Activated naive CD8-positive, alpha-beta T cell treated with anti-CD3 and anti-CD28 coated beads, Interleukin-2, amount 50 U/mL, for 16 hours (primary cell): ENCODE results near the gene PITRM1.
"Not testable (repeated sequence)": the region's sequence is repeated elsewhere in the genome, so short reads cannot be mapped to it uniquely, and the experiment has no call there.

Experiments used
- DNase-seq: peaks from one replicate; pipeline ENCODE4 v3.0.0-alpha.2; 2020; ENCODE audit warnings: low read depth, low spot score

Gene PITRM1

DNA sequence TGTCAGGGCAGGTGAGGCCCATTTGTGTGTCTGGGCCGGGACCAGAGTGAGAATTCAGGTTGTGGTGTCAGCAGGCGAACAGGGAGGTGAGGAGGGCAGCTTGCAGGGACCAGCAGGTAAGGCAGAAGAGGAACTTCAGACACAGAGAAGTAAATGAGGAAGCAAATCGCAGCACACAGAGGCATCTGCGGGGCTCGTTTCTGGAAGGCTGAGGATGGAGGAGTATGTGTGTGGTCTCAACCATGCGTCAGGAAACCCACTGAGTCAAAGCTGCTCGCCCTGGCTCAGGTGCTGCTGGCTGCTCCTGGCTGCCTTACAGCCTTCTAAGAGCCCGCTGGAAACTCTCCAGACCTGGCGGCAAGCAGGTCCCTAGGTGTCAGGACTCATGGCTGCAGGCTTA, 26.9 kb upstream of the PITRM1 start:
- no peak for DNase-seq

DNA sequence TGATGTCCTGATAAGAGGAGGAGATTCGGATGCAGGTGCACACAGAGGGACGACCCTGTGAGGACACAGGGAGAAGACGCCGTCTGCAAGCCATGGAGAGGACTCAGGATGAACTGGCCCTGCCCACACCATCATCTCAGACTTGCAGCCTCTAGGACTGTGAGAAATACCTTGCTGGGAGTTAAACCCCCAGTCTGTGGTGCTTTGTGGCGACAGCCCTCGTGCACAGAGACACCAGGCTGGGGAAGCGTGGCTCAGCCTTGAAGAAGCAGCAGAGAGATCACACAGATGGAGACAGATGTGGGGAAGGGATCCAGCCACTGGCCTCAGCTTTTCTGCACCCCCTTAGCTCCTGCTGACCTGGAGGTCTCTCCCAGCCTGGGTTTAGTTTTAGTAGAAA, 26.3 kb upstream of the PITRM1 start:
- DNase-seq, result no peak

DNA sequence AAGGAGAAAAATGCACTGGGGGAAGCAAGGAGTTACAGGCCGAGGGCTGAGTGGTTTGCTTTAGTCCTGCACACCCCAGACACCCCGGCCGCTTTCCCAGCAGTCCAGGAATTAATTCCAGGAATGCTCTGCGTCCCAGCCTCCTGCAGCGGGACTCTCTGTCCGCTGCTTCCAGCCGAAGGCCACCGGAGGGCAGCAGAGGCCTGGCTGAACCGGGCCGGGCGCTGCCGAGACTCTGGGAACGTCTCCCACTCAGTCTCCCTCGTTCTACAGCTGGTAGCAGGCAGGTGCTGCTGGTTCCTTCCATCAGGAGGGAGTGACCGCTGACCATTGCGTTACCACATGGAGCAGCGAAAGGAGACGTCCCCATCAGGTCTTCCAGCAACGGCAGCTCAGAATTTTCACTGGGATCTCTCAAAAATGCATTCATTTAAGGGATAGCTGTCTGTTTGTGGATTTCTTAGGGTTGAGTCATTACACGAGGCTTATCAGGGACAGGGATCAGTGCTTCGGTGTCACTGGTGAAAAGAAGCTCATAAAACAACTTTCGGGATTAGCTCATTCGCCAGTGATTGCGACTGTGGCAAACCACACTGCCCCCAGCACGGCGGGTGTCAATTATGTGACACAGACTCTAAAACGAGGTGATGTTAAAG, 24.9 kb upstream of the PITRM1 start:
- DNase-seq, result peak; percentile 17

DNA sequence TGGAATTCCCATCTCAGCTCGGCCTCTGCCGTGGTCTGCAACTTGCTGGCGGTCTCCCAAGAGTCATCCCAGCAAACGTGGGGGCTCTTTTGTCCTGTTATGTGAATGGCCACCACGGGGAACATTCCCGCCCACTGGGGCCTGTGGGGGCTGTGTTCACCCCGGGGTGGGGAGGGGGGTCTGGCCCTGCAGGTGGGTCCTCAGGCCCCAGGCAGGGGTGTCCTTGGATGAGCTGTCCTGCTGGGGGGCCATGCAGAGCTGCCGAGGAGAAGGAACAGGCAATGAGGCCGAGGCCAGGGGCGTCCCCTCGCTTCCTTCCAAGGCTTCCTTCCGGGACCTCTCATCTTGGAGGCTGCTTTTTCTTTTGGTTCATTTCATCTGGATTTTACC, 24.4 kb upstream of the PITRM1 start:
- DNase-seq, result no peak

DNA sequence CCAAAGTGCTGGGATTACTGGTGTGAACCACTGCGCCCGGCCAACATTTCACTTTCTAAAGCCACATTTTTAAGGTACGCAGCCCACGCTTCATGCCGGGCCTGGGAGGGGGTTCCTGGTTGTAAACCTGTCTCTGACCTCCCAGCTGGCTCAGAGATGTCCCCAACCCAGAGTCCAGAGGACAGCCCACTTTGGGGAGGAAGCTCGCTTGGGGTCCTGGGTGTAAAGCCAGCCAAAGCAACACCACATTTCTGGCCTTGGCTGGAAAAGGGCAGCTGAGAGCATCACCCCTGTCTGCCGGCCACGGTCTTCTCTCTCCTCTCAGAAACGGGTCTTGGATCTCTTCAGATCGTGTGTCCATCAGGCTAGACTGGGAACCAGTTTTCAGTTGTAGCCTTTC, 23.9 kb upstream of the PITRM1 start:
- DNase-seq, result no peak

DNA sequence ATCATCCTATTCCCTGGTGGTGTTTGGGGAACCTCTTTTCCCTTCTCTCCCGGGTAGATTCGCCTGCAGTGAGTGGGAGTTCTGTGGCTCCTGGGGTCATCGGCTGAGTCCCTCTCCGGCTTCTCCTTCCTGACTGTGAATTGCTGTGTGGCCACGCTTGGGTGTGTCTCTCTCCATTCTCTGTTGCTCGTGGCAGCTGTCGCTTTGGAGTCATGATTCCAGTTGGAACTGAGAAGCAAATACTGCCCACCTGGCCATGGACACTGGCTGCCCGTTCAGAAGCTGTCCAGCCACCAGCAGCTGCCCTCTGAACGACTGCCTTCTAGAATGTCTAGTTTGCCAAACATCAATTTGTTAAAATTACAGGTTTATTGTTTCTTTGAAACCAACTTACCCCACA, 23.1 kb upstream of the PITRM1 start:
- DNase-seq, result no peak

DNA sequence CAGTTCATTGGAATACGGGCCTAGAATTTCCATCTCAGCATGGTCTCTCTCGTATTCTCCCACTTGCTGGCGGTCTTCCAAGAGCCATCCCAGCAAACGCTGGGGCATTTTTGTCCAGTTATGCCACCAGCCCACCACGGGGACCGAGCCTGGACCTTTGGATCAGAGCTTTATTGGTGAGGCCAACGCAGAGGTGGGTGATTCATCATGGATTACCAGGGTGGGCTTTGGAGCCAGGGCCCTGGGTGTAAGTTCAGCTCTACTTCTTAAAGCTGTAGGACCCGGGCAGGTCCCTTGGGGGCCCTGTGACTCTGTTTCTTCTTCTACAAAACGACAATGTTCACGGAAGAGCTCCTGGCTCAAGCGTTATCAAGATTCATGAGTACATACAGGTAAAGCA, 22.7 kb upstream of the PITRM1 start:
- no peak for DNase-seq

DNA sequence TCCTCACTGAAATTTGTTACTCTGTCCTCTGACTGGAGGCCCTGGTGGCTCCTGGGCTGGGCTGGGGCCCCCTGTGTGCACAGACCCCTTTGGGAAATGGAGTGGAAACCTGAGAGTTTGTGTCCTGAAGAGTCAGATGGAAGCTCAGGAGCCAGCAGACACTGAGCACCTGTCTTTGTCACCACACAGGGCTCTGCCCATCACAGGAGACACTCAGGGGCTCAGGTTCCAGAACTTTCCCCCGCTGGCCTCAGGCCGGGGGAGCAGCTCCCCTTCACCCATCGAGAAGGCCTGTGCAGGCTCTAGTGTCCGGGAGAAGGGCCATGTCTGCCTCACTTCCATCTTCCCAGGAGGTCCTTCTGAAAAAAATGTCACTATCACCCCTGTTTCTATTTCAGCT, 22.3 kb upstream of the PITRM1 start:
- no peak for DNase-seq

DNA sequence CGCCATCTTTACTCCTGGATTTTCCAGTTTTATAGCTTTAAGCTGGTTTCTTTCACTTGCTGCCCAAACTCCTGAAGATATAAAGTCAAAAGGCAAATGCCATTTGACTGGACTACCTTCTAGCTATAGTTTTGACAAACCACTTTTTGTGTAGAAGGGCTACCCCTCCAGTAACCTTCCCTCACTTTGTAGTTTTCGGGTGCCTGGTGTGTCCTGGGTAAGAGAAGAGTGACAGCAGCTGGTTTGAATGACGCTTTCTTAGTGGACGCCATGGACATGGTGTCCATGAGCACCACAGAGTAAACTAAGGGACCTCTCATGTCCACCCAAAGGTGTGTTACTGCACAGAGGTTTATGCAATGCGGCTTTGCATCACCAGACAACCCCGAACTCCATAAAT, 21.2 kb upstream of the PITRM1 start:
- DNase-seq, result no peak

DNA sequence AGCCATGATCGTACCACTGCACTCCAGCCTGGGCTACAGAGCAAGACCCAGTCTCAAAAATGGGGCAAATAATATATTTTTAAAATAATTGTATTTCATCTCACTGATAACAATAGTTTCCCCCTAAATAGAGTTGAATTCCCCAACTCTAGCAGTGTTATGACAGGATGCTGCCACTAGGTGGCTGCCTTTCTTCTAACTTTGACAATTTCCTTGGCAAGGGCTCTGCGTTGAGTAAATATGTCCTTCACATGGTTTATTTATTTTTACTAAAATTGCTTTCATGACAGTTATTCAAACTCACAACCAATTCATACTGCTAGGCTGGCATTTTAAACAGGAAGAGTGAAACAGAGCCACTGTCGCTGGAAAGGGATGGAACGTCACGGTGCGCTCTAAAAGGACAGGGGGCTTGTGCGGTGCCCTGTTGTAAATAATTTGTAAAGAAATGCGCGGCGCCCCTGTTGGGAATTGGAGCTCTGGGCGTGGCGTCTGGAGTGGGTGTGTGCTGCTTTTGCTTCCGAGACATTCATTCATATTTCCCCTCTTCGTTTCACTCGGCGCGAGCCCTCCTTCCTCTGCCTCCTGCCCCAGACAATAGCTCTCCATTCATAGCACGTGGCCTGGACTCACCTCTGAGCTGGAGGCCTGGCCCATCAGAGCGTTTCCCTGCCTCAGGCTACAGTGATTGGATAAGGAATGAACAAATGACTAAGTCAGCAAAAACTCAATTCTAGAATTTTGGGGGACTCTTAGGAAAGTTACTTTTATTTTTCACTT, 20.5 kb upstream of the PITRM1 start:
- no peak for DNase-seq

DNA sequence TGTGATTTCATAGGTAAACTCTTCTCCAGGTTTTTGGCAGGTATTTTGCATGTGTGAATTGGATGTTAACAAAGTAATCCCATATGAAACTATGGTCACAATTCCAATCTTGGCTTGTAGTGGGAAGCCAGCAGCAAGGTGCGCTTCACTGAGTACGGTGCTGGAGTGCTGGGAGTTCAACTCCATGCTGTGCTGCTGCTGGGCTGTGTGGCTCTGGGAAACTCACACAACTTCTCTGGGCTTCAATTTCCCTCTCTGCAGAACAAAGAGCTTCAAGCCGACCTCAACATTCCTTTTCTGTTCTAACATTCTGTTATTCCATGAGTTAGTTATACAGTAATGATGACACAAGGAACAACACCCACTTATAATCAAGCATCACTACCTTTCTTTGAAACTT, 18.2 kb upstream of the PITRM1 start:
- no peak for DNase-seq

DNA sequence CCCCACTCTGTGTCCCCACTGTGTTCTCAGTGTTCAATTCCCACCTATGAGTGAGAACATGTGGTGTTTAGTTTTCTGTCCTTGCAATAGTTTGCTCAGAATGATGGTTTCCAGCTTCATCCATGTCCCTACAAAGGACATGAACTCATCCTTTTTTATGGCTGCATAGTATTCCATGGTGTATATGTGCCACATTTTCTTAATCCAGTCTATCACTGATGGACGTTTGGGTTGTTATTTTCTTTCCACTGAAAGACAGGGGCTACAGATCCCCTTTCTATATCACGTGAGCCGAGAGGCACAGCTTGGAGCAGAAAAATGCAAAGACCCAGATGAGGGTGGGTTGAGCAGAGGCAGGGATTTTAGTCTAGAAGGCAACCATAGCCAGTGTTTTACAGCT, 14.6 kb upstream of the PITRM1 start:
- not testable (repeated sequence) for DNase-seq

DNA sequence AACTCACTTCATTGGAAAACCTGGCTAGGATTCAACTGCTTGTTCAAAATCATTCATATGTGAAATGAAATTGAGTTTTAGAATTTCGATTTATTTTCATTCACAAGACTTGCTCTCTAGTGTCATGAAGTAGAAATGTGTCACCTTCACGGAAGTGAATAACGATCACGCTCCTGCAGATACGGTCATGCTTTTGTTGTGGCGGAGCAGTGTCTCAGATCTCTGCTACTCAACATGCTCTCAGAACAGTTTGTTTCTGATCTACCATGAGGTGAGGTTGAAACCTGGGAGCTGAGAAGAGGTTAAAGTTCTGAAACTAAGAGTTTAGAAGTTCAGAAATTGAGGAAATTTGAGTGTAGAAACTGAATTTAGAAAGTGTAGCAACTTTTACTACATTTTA, 13.8 kb upstream of the PITRM1 start:
- DNase-seq, result no peak

DNA sequence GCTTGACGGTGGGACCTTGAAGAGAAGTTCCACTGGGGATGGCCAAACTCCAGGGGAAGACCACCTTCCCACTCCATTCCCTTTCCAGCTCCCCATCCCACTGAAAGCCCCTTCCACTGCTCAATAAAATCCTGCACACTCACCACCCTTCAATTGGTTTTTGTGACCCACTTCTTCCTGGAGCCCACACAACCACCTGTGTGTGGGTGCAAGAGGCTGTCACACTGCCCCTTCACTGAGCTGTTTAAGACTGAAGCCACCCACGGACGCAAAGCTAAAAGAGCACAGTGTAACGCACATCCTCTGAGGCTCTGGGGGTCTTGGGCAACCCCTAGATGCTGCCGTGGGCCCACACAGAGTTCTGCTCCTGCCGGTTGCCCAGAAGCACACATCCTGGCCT, 12.8 kb upstream of the PITRM1 start:
- DNase-seq, result no peak

DNA sequence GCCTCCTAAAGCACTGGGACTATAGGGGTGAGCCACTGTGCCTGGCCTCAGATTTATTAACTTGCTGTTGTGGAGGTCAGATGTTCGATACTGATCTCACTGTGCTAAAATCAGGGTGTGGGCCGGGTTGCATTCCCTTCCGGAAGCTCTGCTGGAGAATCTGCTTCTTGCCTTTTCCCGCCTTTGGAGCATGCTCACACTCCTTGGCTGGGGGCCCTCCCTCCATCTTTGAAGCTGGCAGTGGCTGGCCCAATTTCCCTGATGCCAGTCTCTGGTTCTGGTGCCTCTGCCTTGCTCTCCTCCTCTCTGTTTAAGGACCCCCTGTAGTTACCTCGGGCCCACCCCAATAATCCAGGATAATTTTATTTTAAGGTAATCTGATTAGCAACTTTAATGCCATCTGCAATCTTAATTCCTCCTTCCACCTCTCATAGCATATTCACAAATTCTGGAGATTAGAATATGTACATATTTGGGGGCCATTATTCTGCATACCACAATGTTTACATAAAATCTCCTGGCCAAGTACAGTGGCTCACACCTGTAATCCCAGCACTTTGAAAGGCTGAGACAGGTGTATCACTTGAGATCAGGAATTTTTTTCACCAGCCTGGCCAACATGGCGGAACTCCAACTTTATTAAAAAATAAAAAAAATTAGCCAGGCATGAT, 7.9 kb upstream of the PITRM1 start:
- no peak for DNase-seq

DNA sequence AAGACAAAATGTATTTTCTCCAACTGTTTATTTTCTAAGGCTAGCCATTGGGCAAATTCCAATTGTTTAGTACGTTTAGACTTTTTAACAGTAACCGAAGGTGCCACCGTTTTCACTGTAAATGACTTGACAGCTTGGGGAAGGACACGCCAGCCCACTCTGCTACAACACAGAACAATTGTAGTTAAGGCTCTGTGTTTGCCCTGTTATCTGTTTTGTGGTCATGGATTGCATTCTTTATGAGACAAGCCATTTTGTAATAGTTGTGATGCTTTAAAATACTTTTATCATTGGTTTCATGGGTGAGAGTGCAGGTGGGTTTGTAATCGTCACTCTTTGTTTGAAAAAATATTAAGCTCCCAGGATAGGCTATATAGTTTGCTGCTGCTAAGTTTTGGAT, 6.6 kb upstream of the PITRM1 start:
- DNase-seq, result no peak

DNA sequence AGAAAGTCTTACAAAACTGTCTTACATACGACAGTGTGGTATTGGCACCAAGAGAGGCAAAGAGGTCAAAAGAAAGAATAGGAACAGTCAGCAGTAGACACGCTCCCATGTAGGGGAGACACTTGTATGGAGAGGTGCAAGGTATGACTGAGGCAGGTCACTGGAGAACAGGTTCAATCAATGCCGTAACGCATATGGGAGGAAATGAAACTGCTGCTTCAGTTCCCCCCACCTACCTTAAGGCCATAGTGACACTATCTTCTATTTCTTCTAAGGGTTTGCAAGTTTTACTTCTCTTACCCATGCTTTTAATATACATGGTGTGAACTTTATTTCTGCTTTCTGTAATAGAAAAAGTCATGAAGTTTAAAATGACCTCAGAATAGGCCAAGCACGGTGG, 5.5 kb upstream of the PITRM1 start:
- DNase-seq, result no peak

DNA sequence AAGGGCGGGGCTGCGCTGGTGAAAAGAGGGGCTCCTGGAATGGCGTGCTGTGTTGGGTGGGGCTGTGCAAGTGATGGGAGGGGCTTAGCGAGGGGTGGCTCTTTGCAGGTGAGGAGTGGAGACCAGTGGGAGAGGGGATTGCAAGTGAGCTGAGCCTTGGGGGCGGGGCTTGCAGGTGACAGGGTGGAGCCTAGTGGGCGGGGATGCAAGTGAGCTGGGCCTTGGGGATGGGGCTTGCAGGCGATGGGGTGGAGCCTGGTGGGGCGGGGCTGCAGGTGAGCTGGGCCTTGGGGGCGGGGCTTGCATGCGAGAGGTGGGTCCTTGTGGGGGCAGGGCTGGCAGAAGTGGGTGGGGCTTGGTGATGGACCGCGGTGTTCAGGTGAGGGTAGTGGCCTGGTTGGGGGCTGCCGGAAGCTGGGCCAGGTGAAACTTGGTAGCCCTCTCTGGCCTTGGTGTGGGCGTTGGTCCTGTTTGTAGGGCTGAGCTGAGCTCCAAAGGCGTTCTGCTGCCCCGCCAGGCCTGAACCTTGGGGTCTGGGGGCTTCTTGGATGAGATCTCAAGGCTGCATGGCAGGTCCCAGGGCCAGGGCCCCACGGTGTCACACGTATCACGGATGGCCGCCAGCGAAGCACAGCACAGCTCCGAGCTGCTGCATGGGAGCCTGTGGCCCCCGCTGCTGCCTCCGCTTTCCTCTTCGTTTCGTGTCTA, 743 bp upstream of the PITRM1 start:
- DNase-seq, result no peak

DNA sequence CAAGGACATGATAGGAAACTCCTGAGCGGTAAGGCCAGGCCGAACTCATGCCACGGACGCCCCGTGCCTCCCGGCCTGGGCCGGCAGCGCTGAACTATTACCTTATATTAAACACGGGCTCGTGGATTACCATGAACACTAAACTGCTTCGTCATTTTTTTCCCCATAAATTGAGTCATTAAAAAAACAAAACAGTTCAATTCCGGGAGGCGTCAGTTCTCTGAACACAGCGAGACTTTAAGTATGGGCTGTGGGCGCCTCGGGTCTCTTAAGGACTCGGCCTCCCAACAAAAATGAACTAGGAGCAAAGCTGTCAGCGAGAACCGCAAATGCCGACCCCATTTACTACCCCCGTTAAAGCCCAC, 519 bp downstream of the PITRM1 start:
- no peak for DNase-seq

DNA sequence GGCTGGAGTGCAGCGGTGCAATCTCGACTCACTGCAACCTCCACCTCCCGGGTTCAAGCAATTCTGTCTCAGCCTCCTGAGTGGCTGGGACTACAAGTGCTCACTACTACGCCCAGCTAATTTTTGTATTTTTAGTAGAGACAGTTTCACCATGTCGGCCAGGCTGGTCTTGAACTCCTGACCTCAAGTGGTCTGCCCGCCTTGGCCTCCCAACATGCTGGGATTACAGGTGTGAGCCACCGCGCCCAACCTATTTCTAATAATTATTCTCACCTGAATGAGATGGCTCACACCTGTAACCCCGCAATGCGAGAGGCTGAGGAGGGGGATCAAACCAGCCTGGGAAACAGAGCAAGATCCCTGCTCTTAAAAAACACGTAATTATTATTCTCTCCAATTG, 1.1 kb downstream of the PITRM1 start:
- DNase-seq, result not testable (repeated sequence)

DNA sequence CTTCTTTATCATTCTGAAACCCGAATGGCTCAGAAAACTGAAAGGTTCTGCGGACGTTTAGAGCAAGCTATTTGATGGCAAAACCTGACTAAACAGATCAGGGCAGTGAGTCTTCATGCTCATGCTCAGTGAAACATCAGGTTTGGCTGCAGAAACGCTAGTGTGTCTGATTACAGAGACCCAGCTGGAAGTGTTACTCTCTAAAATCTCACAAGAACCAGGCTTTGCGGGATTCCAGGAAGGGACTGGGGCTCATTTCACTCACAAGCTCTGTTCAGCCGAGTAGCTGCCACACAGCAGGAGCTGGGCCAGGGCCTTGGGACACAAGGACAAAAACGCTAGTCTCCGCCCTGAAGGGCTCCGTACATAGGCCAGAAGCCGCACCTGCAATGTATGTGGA, 2.9 kb downstream of the PITRM1 start:
- DNase-seq, result no peak

DNA sequence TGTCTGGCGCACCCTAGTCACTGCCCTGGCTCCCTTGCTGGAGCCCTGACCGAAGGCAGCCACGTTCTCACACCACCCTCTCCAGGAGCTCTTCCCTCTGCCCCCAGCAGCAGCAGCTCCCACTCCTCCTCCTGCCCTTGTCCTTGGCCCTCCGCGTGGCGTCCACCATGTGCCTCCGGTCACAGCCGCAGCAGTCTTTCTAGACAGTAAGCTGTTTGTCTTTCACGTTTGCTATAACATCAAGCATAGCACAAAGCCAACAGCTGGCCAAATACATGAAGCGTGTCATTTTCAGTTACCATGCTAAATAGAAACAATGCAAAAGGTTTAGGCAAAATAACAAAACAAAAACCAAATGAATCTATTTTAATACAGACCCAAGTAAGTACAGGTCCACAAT, 3.3 kb downstream of the PITRM1 start:
- no peak for DNase-seq
